ENCODE measurements around the gene APOC4. TPM values are rescaled to one million over a fixed set of nuclear protein-coding genes. Genes with fewer than 3 reads are reported as not detected.

APOC4 gene
- polyA plus RNA-seq, 5 donors: 0.30 TPM; not detected in 4

GRCh38 chr19:44993526-44993925 lies 51.5 kb downstream of the APOC4 start:
- DNase-seq: no peak

DNA sequence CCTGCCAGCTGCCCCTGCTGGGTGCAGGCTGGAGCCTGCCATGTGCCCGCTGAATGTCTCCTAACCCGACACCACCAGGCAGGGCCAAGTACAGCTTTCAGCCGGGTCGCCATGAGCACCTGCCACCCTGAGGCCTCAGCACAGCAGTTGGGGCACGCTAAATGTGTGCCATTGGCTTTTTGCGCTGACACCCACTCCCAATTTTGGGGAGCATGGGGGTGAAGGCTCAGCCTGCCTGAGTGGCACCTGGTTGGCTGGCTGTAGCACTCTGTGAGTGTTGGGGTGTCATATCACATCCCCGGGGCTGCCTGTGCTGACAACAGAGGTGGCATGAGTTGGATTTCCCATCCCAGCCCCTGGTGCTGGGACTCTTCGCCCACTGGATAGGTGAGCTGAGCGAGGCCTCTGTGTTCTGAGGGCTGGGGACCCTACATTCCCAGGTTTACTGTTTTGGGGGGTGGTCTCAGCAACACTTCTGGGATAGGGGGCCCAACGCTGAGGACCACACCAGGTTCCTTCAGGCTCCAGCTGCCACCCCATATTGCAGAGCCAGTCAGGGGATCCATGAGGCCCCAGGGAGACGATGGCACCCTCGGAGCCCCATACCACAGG lies 52.0 kb downstream of the APOC4 start:
- no peak for DNase-seq

Other genes with a start within 250 kb of the APOC4 start
- gene CEACAM16, start 243.1 kb upstream of the APOC4 start, polyA plus RNA-seq (ENCODE audit: insufficient read depth in 1 of 5, insufficient read length in 5 of 5, low replicate concordance in 1 of 5): not detected
- 10 to 100 TPM in 4 of 5 donors, 1 to 10 TPM in 1; 7.8 to 17.7 (median 13.4) TPM for gene BCL3, start 193.5 kb upstream of the APOC4 start, polyA plus RNA-seq (ENCODE audit: insufficient read depth in 1 of 5, insufficient read length in 5 of 5, low replicate concordance in 1 of 5)
- gene CBLC, start 164.3 kb upstream of the APOC4 start, polyA plus RNA-seq (ENCODE audit: insufficient read depth in 1 of 5, insufficient read length in 5 of 5, low replicate concordance in 1 of 5): 1 to 10 TPM; 2.6 to 4.6 (median 4.3) TPM
- gene BCAM, start 133.1 kb upstream of the APOC4 start, polyA plus RNA-seq (ENCODE audit: insufficient read depth in 1 of 5, insufficient read length in 5 of 5, low replicate concordance in 1 of 5): 100 to 1,000 TPM in 4 of 5 donors, 10 to 100 TPM in 1; 95.9 to 268 (median 141) TPM
- gene NECTIN2, start 95.9 kb upstream of the APOC4 start, polyA plus RNA-seq (ENCODE audit: insufficient read depth in 1 of 5, insufficient read length in 5 of 5, low replicate concordance in 1 of 5): 10 to 100 TPM; 65.3 to 86.5 (median 74.5) TPM
- 10 to 100 TPM; 29.9 to 51.4 (median 32.4) TPM for gene TOMM40, start 51.0 kb upstream of the APOC4 start, polyA plus RNA-seq (ENCODE audit: insufficient read depth in 1 of 5, insufficient read length in 5 of 5, low replicate concordance in 1 of 5)
- gene APOE, start 36.4 kb upstream of the APOC4 start, polyA plus RNA-seq (ENCODE audit: insufficient read depth in 1 of 5, insufficient read length in 5 of 5, low replicate concordance in 1 of 5): 10 to 100 TPM; 19.3 to 55.8 (median 26.2) TPM
- gene APOC1, start 27.6 kb upstream of the APOC4 start, polyA plus RNA-seq (ENCODE audit: insufficient read depth in 1 of 5, insufficient read length in 5 of 5, low replicate concordance in 1 of 5): 10 to 100 TPM in 4 of 5 donors, 1 to 10 TPM in 1; 7.0 to 16.3 (median 13.2) TPM
- gene APOC2, start 3.8 kb downstream of the APOC4 start, polyA plus RNA-seq (ENCODE audit: insufficient read depth in 1 of 5, insufficient read length in 5 of 5, low replicate concordance in 1 of 5): 1 to 10 TPM in 1 of 5 donors, under 1 TPM in 2, not detected in 2; 0.21 to 7.5 (median 0.25) TPM
- 10 to 100 TPM; 55.4 to 78.7 (median 67.1) TPM for gene CLPTM1, start 13.1 kb downstream of the APOC4 start, polyA plus RNA-seq (ENCODE audit: insufficient read depth in 1 of 5, insufficient read length in 5 of 5, low replicate concordance in 1 of 5)
- 1 to 10 TPM; 3.4 to 6.9 (median 4.7) TPM for gene RELB, start 59.2 kb downstream of the APOC4 start, polyA plus RNA-seq (ENCODE audit: insufficient read depth in 1 of 5, insufficient read length in 5 of 5, low replicate concordance in 1 of 5)
- 10 to 100 TPM; 62.9 to 92.4 (median 82.9) TPM for gene CLASRP, start 96.8 kb downstream of the APOC4 start, polyA plus RNA-seq (ENCODE audit: insufficient read depth in 1 of 5, insufficient read length in 5 of 5, low replicate concordance in 1 of 5)
- gene ZNF296, start 134.2 kb downstream of the APOC4 start, polyA plus RNA-seq (ENCODE audit: insufficient read depth in 1 of 5, insufficient read length in 5 of 5, low replicate concordance in 1 of 5): 1 to 10 TPM in 2 of 5 donors, under 1 TPM in 3; 0.39 to 2.0 (median 0.93) TPM
- gene GEMIN7, start 137.0 kb downstream of the APOC4 start, polyA plus RNA-seq (ENCODE audit: insufficient read depth in 1 of 5, insufficient read length in 5 of 5, low replicate concordance in 1 of 5): 10 to 100 TPM; 17.0 to 24.9 (median 21.5) TPM
- 10 to 100 TPM; 15.1 to 31.4 (median 21.0) TPM for gene PPP1R37, start 150.9 kb downstream of the APOC4 start, polyA plus RNA-seq (ENCODE audit: insufficient read depth in 1 of 5, insufficient read length in 5 of 5, low replicate concordance in 1 of 5)
- gene NKPD1, start 218.7 kb downstream of the APOC4 start, polyA plus RNA-seq (ENCODE audit: insufficient read depth in 1 of 5, insufficient read length in 5 of 5, low replicate concordance in 1 of 5): under 1 TPM; 0.10 to 0.19 (median 0.12) TPM
- gene TRAPPC6A, start 236.0 kb downstream of the APOC4 start, polyA plus RNA-seq (ENCODE audit: insufficient read depth in 1 of 5, insufficient read length in 5 of 5, low replicate concordance in 1 of 5): 10 to 100 TPM; 18.7 to 37.7 (median 24.4) TPM
- gene BLOC1S3, start 236.5 kb downstream of the APOC4 start, polyA plus RNA-seq (ENCODE audit: insufficient read depth in 1 of 5, insufficient read length in 5 of 5, low replicate concordance in 1 of 5): 10 to 100 TPM in 3 of 5 donors, 1 to 10 TPM in 2; 8.3 to 12.7 (median 11.5) TPM

Measured in right lung (tissue), 5 donors.